ENCODE data around the gene RNPS1. TPM values are rescaled to one million over a fixed set of nuclear protein-coding genes. Genes with fewer than 3 reads are reported as not detected.
"Not testable (repeated sequence)": the region's sequence is repeated elsewhere in the genome, so short reads cannot be mapped to it uniquely, and the experiment has no call there.

The RNPS1 gene
- total and polyA plus RNA-seq, 5 experiments from 2014 or later = 162 to 289 (median 197) TPM

GRCh38 chr16:2277466-2278271 lies 9.7 kb upstream of the RNPS1 start:
- POLR2A ChIA-PET = no interaction called here
- Mint-ChIP-seq H3K4me1 (peaks cover 0 to 2% (median 0%) of the 10 kb centered on the region in 4 donors), H3K4me3 (no peak overlapping the region), H3K36me3 (no peaks in the 10 kb centered on the region), H3K27ac (no peak overlapping the region), H3K9me3 (no peaks in the 10 kb centered on the region), H3K27me3 (no peaks in the 10 kb centered on the region)
- DNase-seq (no peak), ATAC-seq (no peak)

GRCh38 chr16:2276368-2277195 lies 8.7 kb upstream of the RNPS1 start:
- Mint-ChIP-seq H3K27ac (no peak overlapping the region), H3K27me3 (no peaks in the 10 kb centered on the region), H3K9me3 (no peaks in the 10 kb centered on the region), H3K4me1 (peaks cover 0 to 2% (median 0%) of the 10 kb centered on the region in 4 donors), H3K36me3 (no peaks in the 10 kb centered on the region), H3K4me3 (no peak overlapping the region)
- DNase-seq = no peak
- POLR2A ChIA-PET = no interaction called here
- ATAC-seq = no peak

GRCh38 chr16:2275476-2276367 lies 7.8 kb upstream of the RNPS1 start:
- H3K4me1 Mint-ChIP-seq = peaks cover 0 to 6% (median 2%) of the 10 kb centered on the region in 4 donors
- no peaks in the 10 kb centered on the region for H3K36me3 Mint-ChIP-seq
- H3K4me3 Mint-ChIP-seq = no peak overlapping the region
- no peak for ATAC-seq
- no peaks in the 10 kb centered on the region for H3K27me3 Mint-ChIP-seq
- DNase-seq = peak in 1 of 10 donors; percentile 50
- POLR2A ChIA-PET = no interaction called here
- no peak overlapping the region for H3K27ac Mint-ChIP-seq
- H3K9me3 Mint-ChIP-seq = no peaks in the 10 kb centered on the region

- no peak for ATAC-seq
- POLR2A ChIA-PET = interaction anchor here (0.8 kb wide), 1 partner anchor 22 kb away, joined by 3 read pairs; the partner anchor contains the start of gene ECI1
- peaks cover 8 to 13% (median 11%) of the 10 kb centered on the region in 4 donors for H3K4me1 Mint-ChIP-seq
- no peaks in the 10 kb centered on the region for H3K9me3 Mint-ChIP-seq
- no peaks in the 10 kb centered on the region for H3K36me3 Mint-ChIP-seq
- H3K27me3 Mint-ChIP-seq = no peaks in the 10 kb centered on the region
- DNase-seq = peak in 1 of 10 donors; percentile 32
- H3K4me3 Mint-ChIP-seq = peak overlapping the region in 1 of 10 donors; percentile 34
- H3K27ac Mint-ChIP-seq = peak overlapping the region in 2 of 10 donors; percentile 20 to 62
Observed at GRCh38 chr16:2273931-2274330, 6.0 kb upstream of the RNPS1 start.

- Mint-ChIP-seq H3K27me3 (no peaks in the 10 kb centered on the region), H3K4me3 (no peak overlapping the region), H3K27ac (peak overlapping the region in 1 of 10 donors; percentile 73), H3K4me1 (peaks cover 8 to 14% (median 13%) of the 10 kb centered on the region in 4 donors), H3K9me3 (no peaks in the 10 kb centered on the region), H3K36me3 (no peaks in the 10 kb centered on the region)
- ATAC-seq = no peak
- peak in 1 of 10 donors; percentile 53 for DNase-seq
- POLR2A ChIA-PET = no interaction called here
Observed at GRCh38 chr16:2273484-2273883, 5.6 kb upstream of the RNPS1 start.

GRCh38 chr16:2271848-2272461 lies 4.0 kb upstream of the RNPS1 start:
- H3K4me1 Mint-ChIP-seq = peaks cover 13 to 25% (median 17%) of the 10 kb centered on the region in 4 donors
- ATAC-seq (no peak), DNase-seq (peak in 1 of 10 donors; percentile 51)
- no peak overlapping the region for H3K27ac Mint-ChIP-seq
- no peaks in the 10 kb centered on the region for H3K9me3 Mint-ChIP-seq
- no peaks in the 10 kb centered on the region for H3K27me3 Mint-ChIP-seq
- H3K36me3 Mint-ChIP-seq = peaks cover 0 to 2% (median 0%) of the 10 kb centered on the region in 3 donors
- H3K4me3 Mint-ChIP-seq = no peak overlapping the region
- POLR2A ChIA-PET = interaction anchor here (0.6 to 1.6 kb wide), 2 partner anchors 20 to 183 kb away, joined by 6 to 7 read pairs; partner anchors contain the start of gene ECI1

- H3K27me3 Mint-ChIP-seq = no peaks in the 10 kb centered on the region
- peak overlapping the region in 2 of 10 donors; percentile 18 to 56 for H3K4me3 Mint-ChIP-seq
- no peaks in the 10 kb centered on the region for H3K9me3 Mint-ChIP-seq
- peak in 1 of 10 donors; percentile 56 for DNase-seq
- no peak for ATAC-seq
- H3K27ac Mint-ChIP-seq = peak overlapping the region in 1 of 10 donors; percentile 56
- peaks cover 17 to 36% (median 29%) of the 10 kb centered on the region in 4 donors for H3K4me1 Mint-ChIP-seq
- POLR2A ChIA-PET = interaction anchor here (1.6 to 3.1 kb wide), 2 partner anchors 19 to 20 kb away, joined by 7 to 31 read pairs; partner anchors contain the start of gene ECI1
- peaks cover 0 to 6% (median 0%) of the 10 kb centered on the region in 3 donors for H3K36me3 Mint-ChIP-seq
Observed at GRCh38 chr16:2270588-2271470, 2.9 kb upstream of the RNPS1 start.

GRCh38 chr16:2270070-2270462 lies 2.1 kb upstream of the RNPS1 start:
- POLR2A ChIA-PET = interaction anchor here (0.5 to 3.1 kb wide), 3 partner anchors 19 to 511 kb away, joined by 3 to 31 read pairs (median 4); partner anchors contain the start of gene ECI1
- H3K4me3 Mint-ChIP-seq = peak overlapping the region in 6 of 10 donors; percentile 92 to 99 (median 96)
- H3K4me1 Mint-ChIP-seq = peaks cover 17 to 43% (median 35%) of the 10 kb centered on the region in 4 donors
- H3K27me3 Mint-ChIP-seq = no peaks in the 10 kb centered on the region
- no peaks in the 10 kb centered on the region for H3K9me3 Mint-ChIP-seq
- DNase-seq = no peak
- peaks cover 0 to 13% (median 0%) of the 10 kb centered on the region in 3 donors for H3K36me3 Mint-ChIP-seq
- H3K27ac Mint-ChIP-seq = peak overlapping the region in 2 of 10 donors; percentile 88 to 98
- no peak for ATAC-seq

- ATAC-seq = peak; percentile 38 to 51
- Mint-ChIP-seq H3K4me3 (peak overlapping the region; percentile 92 to 99 (median 96)), H3K36me3 (peaks cover 0 to 37% (median 0%) of the 10 kb centered on the region in 3 donors), H3K4me1 (peaks cover 24 to 51% (median 43%) of the 10 kb centered on the region in 4 donors), H3K27ac (peak overlapping the region; percentile 94 to 99 (median 98))
- not testable (repeated sequence) for DNase-seq, H3K27me3 Mint-ChIP-seq, H3K9me3 Mint-ChIP-seq
- POLR2A ChIA-PET = interaction anchor here (1.0 to 1.9 kb wide), 2 partner anchors 14 to 16 kb away, joined by 3 to 6 read pairs; partner anchors contain the start of gene ECI1
Observed at GRCh38 chr16:2267505-2267912, 417 bp downstream of the RNPS1 start.

- H3K27me3 Mint-ChIP-seq, ATAC-seq, H3K9me3 Mint-ChIP-seq: not testable (repeated sequence)
- POLR2A ChIA-PET = interaction anchor here (1.0 kb wide), 1 partner anchor 15 kb away, joined by 3 read pairs; the partner anchor contains the start of gene ECI1
- H3K4me3 Mint-ChIP-seq = peak overlapping the region; percentile 86 to 99 (median 94)
- H3K4me1 Mint-ChIP-seq = peaks cover 24 to 51% (median 44%) of the 10 kb centered on the region in 4 donors
- peak overlapping the region; percentile 66 to 99 (median 92) for H3K27ac Mint-ChIP-seq
- peaks cover 0 to 43% (median 3%) of the 10 kb centered on the region in 3 donors for H3K36me3 Mint-ChIP-seq
- DNase-seq = peak in 3 of 10 donors; percentile 23 to 37 (median 23)
Observed at GRCh38 chr16:2266887-2267286, 1.0 kb downstream of the RNPS1 start.
